Adrenal gland (tissue), 12 donors: ENCODE data around the gene SREBF2. TPM values are rescaled to one million over a fixed set of nuclear protein-coding genes. Genes with fewer than 3 reads are reported as not detected.

Experiments used
- DNase-seq, 7 donors: peaks; one replicate each; pipeline ENCODE4 v3.0.0-alpha.2; 2019 to 2020
- H3K27ac ChIP-seq, 5 donors: fragments of 200-600 bp; sonication (generic) in 4 of 5; 1 replicate in 3 of 5; 2 replicates in 2 of 5; pipeline versions ENCODE4 v1.5.1 to v1.8.0; 2016 to 2020; ENCODE audit warnings: mild to moderate bottlenecking in 1 of 5
- H3K27me3 ChIP-seq: fragments of 200-600 bp; 2 replicates; pipeline ENCODE4 v1.8.0; 2021
- H3K36me3 ChIP-seq, 2 donors: fragments of 200-600 bp; replicated peaks in 1 of 2; 1 replicate in 1 of 2; 2 replicates in 1 of 2; pipeline versions ENCODE4 v1.5.1 to v1.8.0; 2018 to 2022
- H3K4me1 ChIP-seq, 2 donors: fragments of 200-600 bp; replicated peaks in 1 of 2; 1 replicate in 1 of 2; 2 replicates in 1 of 2; pipeline versions ENCODE4 v1.5.1 to v1.8.0; 2018 to 2021
- H3K4me3 ChIP-seq, 4 donors: fragments of 200-600 bp; sonication (generic) in 3 of 4; one replicate each; pipeline ENCODE4 v1.5.1; 2016 to 2018
- H3K9me3 ChIP-seq, 3 donors: fragments of 200-600 bp; sonication (generic) in 1 of 3; replicated peaks in 1 of 3; 1 replicate in 2 of 3; 2 replicates in 1 of 3; pipeline versions ENCODE4 v1.5.1 to v1.8.0; 2016 to 2021
- CTCF ChIP-seq, 6 experiments: fragments of 450-650 bp in 4 of 6; fragments of 200-600 bp in 2 of 6; sonication (generic) in 1 of 6; IDR thresholded peaks; 1 replicate in 5 of 6; 2 replicates in 1 of 6; pipeline versions ENCODE4 v1.5.1 to v1.8.0; 2016 to 2021; ENCODE audit warnings: antibody characterized with exemption in 6 of 6, mild to moderate bottlenecking in 2 of 6, moderate library complexity in 1 of 6
- POLR2A ChIP-seq, 2 donors: fragments of 450-650 bp; IDR thresholded peaks; one replicate each; pipeline ENCODE4 v1.6.1; 2017; ENCODE audit warnings: antibody characterized with exemption in 2 of 2, mild to moderate bottlenecking in 2 of 2, moderate library complexity in 1 of 2
- WGBS, 4 donors: extraction: QIAGEN DNeasy Blood & Tissue Kit in 2 of 4; methylation state at CpG; one replicate each; pipeline versions ENCODE4 v1.1.5 to v1.1.7; 2013 to 2017; 5-methylcytosine and 5-hydroxymethylcytosine counted together
- intact Hi-C, 2 donors: fragments of 100-400 bp; cut with DNase I; formaldehyde crosslinking; loops; one replicate each; pipeline versions ENCODE4 v1.14.1 to v1.15.0; 2022 to 2023
- polyA plus RNA-seq, 3 donors: library from polyadenylated mRNA; stranded (reverse); fragments of 200-250 nt in 2 of 3; fragments of 350-450 nt in 1 of 3; fragmentation: Illumina TruSeq in 1 of 3; extraction: RNeasy Lipid Tissue Mini Kit (QIAGEN cat#74804) in 1 of 3; gene quantifications; one replicate each; pipeline ENCODE4 v1.2.3, GENCODE V29; 2013 to 2014
- total RNA-seq, 9 donors: library from RNA; depleted of rRNA in 4 of 9; stranded (reverse); fragments of >200 nt in 4 of 9; fragments of 120-200 nt in 1 of 9; fragmentation: NEBNext Ultra II Directional in 1 of 9; extraction: Animal tissue kit (Norgen Biotek cat#: 25700) in 1 of 9; gene quantifications; one replicate each; pipeline versions ENCODE4 v1.1.0 to v1.2.4, GENCODE V29; 2013 to 2023
- donor health status: healthy with polysubstance abuse.
- donor health status: Bipolar disorder and iron deficiency.
- donor health status: DM: yes; HTN: yes; CAD: no.
- donor health status: DM: no; HTN: no; CAD: no.
- donor health status: DM: no; HTN: no; CAD: no.
- donor health status: DM: yes; HTN: yes; CAD: no.

SREBF2 gene
- total and polyA plus RNA-seq, 12 donors = 67.5 to 263 (median 149) TPM

DNA sequence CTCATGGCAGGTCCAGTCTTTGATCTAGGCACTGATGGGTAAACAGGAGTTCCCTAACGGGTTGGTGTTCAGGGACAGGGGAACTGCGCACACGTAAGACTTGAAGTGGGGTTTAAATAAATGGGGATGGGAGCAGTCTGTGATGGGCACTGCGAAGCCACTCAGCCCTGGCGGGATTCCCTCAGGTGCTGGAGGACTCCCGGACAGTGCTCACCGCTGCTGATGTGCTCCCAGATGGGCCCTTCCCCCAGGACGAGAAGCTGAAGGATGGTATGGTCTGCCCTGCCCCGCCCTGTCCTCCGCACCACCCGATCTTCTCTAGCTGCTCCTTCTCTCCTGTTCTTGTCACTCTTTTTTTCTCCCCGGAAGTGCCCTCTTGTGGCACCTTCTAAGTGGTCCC is 22.9 kb upstream of the SREBF2 start:
- 90 to 98% (median 95%) methylated on average over 9 to 12 of the region's 12 CpGs for WGBS, 4 donors
- intact Hi-C loops = no loop called here
- H3K4me3 ChIP-seq = no peak overlapping the region
- H3K27me3 ChIP-seq = no peaks in the 10 kb centered on the region
- H3K27ac ChIP-seq = no peak overlapping the region
- no peaks in the 10 kb centered on the region for H3K9me3 ChIP-seq
- peaks cover 8 to 17% of the 10 kb centered on the region in 2 donors for H3K4me1 ChIP-seq
- peaks cover 0 to 13% of the 10 kb centered on the region in 2 donors for H3K36me3 ChIP-seq
- TF ChIP-seq CTCF (IDR thresholded peaks at IDR 0.05) (no peak), POLR2A (IDR thresholded peaks at IDR 0.05) (no peak)
- no peak for DNase-seq

- no peak for DNase-seq
- Histone ChIP-seq H3K4me3 (no peak overlapping the region), H3K36me3 (peaks cover 0 to 16% of the 10 kb centered on the region in 2 donors), H3K9me3 (no peaks in the 10 kb centered on the region), H3K27me3 (no peaks in the 10 kb centered on the region), H3K27ac (peak overlapping the region in 2 of 5 donors; percentile 50 to 59), H3K4me1 (peaks cover 12 to 14% of the 10 kb centered on the region in 2 donors)
- WGBS, 4 donors = 95 to 97% (median 95%) methylated on average over 13 to 16 of the region's 16 CpGs
- TF ChIP-seq CTCF (IDR thresholded peaks at IDR 0.05) (no peak), POLR2A (IDR thresholded peaks at IDR 0.05) (no peak)
- intact Hi-C loops = no loop called here
Observed at GRCh38 chr22:41812805-41813545, 19.9 kb upstream of the SREBF2 start.

DNA sequence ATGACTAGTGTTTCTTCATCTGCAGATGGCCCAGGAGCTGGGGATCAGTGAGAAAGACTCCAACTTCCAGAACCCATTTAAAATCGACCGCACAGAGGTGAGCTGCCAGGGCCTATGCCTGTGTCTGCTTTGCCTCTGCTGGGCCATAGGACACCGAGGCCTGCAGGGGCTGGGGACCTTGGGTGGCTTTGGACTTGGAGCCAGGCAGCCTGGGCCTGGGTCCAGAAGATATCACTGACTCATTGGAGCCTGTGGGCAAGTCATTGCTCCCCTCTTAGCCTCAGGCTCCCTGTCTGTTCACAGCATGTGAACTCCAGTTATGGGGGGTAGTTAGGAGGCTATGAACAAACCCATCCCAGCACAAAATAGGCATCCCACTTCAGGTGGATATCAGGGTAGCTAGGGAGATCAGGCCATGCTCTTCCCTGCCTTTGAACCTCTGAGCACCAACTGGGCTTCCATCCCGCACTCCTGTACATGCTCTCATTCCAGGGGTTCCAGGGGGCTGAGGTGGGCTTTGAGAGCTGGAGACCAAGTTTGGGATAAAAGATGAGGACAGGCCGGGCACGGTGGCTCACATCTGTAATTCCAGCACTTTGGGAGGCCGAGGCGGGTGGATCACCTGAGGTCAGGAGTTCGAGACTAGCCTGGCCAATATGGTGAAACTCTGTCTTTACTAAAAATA is 19.0 kb upstream of the SREBF2 start:
- Histone ChIP-seq H3K36me3 (peaks cover 0 to 16% of the 10 kb centered on the region in 2 donors), H3K9me3 (no peaks in the 10 kb centered on the region), H3K27me3 (no peaks in the 10 kb centered on the region), H3K27ac (peak overlapping the region in 3 of 5 donors; percentile 24 to 59 (median 50)), H3K4me1 (peaks cover 20% of the 10 kb centered on the region in 2 donors), H3K4me3 (no peak overlapping the region)
- TF ChIP-seq CTCF (IDR thresholded peaks at IDR 0.05) = peak in 1 of 6 experiments; percentile 21
- TF ChIP-seq POLR2A (IDR thresholded peaks at IDR 0.05) = no peak
- intact Hi-C loops = no loop called here
- peak in 6 of 7 donors; percentile 65 to 72 (median 72) for DNase-seq
- WGBS, 4 donors = 81 to 98% (median 84%) methylated on average over 7 to 9 of the region's 9 CpGs

- Histone ChIP-seq H3K4me3 (no peak overlapping the region), H3K27me3 (no peaks in the 10 kb centered on the region), H3K9me3 (no peaks in the 10 kb centered on the region), H3K27ac (peak overlapping the region in 4 of 5 donors; percentile 9 to 94 (median 78)), H3K36me3 (peaks cover 0 to 9% of the 10 kb centered on the region in 2 donors), H3K4me1 (peaks cover 23 to 26% of the 10 kb centered on the region in 2 donors)
- intact Hi-C loops = no loop called here
- no peak for DNase-seq
- 65 to 77% (median 69%) methylated on average over 3 of the region's 3 CpGs for WGBS, 4 donors
- TF ChIP-seq CTCF (IDR thresholded peaks at IDR 0.05) = no peak
- TF ChIP-seq POLR2A (IDR thresholded peaks at IDR 0.05) = no peak
Observed at GRCh38 chr22:41815716-41816115, 17.2 kb upstream of the SREBF2 start.
